ENCODE measurements around the gene ARID2. TPM values are rescaled to one million over a fixed set of nuclear protein-coding genes. Genes with fewer than 3 reads are reported as not detected.
A peak's percentile ranks its signal among the peaks of the same experiment; 100 is the strongest.

The ARID2 gene
- total and polyA plus RNA-seq, 9 of the 15 experiments (the other 6 are each of a cell fraction or from before 2014, with no cell fraction given) = 13.4 to 41.6 (median 29.4) TPM

DNA sequence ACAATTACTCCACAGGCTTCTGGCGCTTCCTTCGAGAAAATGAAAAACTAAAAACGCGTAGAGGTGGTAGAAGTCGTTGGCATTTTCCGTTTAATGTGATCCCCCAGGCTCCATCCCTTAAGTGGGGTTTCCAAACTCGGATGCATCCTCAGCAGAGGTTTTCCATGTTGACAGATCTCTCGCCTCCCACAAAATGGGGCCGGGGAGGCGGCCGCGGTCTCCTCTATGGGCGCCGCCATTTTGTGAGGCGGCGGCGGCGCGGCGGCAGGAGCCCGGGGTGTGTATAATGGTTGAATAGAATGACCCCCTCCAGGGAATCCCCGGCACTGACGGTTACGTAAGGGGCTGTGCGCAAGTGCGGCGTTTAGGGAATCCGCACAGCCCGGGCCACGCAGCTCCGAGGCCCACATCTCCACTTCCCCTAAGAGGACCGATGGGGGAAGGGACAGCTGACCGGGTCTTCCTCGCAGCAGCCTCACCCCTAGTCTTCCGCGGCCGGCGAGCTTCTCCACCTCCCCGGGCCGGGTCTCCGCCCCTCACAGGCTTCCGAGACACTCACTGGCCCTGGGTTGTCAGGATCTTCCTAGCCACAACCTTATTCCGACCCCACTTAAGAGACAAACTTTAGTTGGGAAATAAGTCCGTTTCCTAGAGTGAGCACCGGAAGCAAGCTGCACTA lies 2.1 kb upstream of the ARID2 start (continued):
- TF ChIP-seq, protein P1, sequence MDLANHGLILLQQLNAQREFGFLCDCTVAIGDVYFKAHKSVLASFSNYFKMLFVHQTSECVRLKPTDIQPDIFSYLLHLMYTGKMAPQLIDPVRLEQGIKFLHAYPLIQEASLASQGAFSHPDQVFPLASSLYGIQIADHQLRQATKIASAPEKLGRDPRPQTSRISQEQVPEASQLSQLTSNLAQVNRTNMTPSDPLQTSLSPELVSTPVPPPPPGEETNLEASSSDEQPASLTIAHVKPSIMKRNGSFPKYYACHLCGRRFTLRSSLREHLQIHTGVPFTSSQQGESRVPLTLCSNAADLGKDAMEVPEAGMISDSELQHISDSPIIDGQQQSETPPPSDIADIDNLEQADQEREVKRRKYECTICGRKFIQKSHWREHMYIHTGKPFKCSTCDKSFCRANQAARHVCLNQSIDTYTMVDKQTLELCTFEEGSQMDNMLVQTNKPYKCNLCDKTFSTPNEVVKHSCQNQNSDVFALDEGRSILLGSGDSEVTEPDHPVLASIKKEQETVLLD (IDR thresholded peaks at IDR 0.05) = peak; percentile 78
- TF ChIP-seq GATAD2B (IDR thresholded peaks at IDR 0.05; ENCODE audit: borderline replicate concordance) (peak; percentile 85), ASH1L (IDR thresholded peaks at IDR 0.05; ENCODE audit: borderline replicate concordance, low read depth, partially characterized antibody) (no peak), E2F3 (CRISPR knock-in tag; IDR thresholded peaks at IDR 0.05) (no peak), IFI16 (CRISPR knock-in tag; IDR thresholded peaks at IDR 0.05) (no peak), ZBTB49 (CRISPR knock-in tag; IDR thresholded peaks at IDR 0.05; ENCODE audit: borderline replicate concordance) (no peak), SMARCE1 (IDR thresholded peaks at IDR 0.05) (no peak), CEBPG (CRISPR knock-in tag; IDR thresholded peaks at IDR 0.05) (peak; percentile 64; the same call in 1 of the 2 replicates), CEBPG (tag; conservative IDR thresholded peaks at IDR 0.05 in 1 of 2, IDR thresholded peaks at IDR 0.05 in 1 of 2) (peak; percentile 46 to 53; a peak in 3 of 4 replicates), MLX (CRISPR knock-in tag; conservative IDR thresholded peaks at IDR 0.05) (no peak), LEF1 (IDR thresholded peaks at IDR 0.05) (no peak), ZC3H4 (CRISPR knock-in tag; IDR thresholded peaks at IDR 0.05; ENCODE audit: borderline replicate concordance) (no peak), FIP1L1 (IDR thresholded peaks at IDR 0.05; ENCODE audit: low read depth, low read length, poor library complexity, severe bottlenecking) (peak; percentile 72), TCF3 (CRISPR knock-in tag; IDR thresholded peaks at IDR 0.05) (no peak; the same call in 1 of the 2 replicates), HOMEZ (CRISPR knock-in tag; IDR thresholded peaks at IDR 0.05) (no peak), ZNF24 (IDR thresholded peaks at IDR 0.05) (0 out of 2 replicates have a peak, but pooled peaks have one; percentile 6), RB1 (IDR thresholded peaks at IDR 0.05; ENCODE audit: low read depth) (peak; percentile 67), CHCHD3 (CRISPR knock-in tag; IDR thresholded peaks at IDR 0.05) (0 out of 2 replicates have a peak, but pooled peaks have one; percentile 27)
- TF ChIP-seq, protein P2, sequence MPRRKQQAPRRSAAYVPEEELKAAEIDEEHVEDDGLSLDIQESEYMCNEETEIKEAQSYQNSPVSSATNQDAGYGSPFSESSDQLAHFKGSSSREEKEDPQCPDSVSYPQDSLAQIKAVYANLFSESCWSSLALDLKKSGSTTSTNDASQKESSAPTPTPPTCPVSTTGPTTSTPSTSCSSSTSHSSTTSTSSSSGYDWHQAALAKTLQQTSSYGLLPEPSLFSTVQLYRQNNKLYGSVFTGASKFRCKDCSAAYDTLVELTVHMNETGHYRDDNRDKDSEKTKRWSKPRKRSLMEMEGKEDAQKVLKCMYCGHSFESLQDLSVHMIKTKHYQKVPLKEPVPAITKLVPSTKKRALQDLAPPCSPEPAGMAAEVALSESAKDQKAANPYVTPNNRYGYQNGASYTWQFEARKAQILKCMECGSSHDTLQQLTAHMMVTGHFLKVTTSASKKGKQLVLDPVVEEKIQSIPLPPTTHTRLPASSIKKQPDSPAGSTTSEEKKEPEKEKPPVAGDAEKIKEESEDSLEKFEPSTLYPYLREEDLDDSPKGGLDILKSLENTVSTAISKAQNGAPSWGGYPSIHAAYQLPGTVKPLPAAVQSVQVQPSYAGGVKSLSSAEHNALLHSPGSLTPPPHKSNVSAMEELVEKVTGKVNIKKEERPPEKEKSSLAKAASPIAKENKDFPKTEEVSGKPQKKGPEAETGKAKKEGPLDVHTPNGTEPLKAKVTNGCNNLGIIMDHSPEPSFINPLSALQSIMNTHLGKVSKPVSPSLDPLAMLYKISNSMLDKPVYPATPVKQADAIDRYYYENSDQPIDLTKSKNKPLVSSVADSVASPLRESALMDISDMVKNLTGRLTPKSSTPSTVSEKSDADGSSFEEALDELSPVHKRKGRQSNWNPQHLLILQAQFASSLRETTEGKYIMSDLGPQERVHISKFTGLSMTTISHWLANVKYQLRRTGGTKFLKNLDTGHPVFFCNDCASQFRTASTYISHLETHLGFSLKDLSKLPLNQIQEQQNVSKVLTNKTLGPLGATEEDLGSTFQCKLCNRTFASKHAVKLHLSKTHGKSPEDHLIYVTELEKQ (CRISPR knock-in tag; IDR thresholded peaks at IDR 0.05) = no peak
